Measurements from ENCODE around the gene FOSL2.

FOSL2 gene

DNA sequence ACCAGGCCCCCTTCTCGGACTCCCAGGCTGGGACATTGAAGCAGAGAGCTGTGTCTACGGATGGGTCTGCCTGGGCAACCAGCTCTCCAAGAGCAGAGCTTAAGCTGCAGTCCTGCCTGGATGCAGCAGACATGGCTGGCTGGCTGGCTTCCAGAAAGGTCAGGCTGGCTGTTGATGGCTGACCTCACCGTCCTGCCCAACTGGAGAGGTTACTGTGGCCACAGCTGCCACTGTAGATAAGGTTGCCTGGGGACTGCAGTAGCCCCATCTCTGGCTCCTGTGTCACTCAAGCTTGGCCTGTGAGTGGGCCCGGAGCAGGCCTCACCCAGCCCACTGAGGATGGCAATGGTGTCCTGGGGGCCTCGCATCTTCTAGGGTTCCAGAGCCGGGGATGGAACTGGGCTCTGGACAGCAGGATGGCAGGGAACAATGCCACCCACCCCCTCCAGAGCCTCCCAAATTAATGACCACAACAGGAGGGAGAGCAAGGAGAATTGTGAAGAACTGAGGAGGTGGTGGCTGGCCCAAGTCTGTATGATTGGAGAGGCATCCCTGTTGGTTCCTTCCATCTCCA lies 37.0 kb upstream of the FOSL2 start:
- no peak for TF ChIP-seq SPI1 (IDR thresholded peaks at IDR 0.05; ENCODE audit: borderline replicate concordance, low read depth)
- TF ChIP-seq POLR2AphosphoS5 (IDR thresholded peaks at IDR 0.05; ENCODE audit: low read depth): no peak
- no peak for TF ChIP-seq GABPA (IDR thresholded peaks at IDR 0.05; ENCODE audit: low read depth)
- TF ChIP-seq, protein P1, sequence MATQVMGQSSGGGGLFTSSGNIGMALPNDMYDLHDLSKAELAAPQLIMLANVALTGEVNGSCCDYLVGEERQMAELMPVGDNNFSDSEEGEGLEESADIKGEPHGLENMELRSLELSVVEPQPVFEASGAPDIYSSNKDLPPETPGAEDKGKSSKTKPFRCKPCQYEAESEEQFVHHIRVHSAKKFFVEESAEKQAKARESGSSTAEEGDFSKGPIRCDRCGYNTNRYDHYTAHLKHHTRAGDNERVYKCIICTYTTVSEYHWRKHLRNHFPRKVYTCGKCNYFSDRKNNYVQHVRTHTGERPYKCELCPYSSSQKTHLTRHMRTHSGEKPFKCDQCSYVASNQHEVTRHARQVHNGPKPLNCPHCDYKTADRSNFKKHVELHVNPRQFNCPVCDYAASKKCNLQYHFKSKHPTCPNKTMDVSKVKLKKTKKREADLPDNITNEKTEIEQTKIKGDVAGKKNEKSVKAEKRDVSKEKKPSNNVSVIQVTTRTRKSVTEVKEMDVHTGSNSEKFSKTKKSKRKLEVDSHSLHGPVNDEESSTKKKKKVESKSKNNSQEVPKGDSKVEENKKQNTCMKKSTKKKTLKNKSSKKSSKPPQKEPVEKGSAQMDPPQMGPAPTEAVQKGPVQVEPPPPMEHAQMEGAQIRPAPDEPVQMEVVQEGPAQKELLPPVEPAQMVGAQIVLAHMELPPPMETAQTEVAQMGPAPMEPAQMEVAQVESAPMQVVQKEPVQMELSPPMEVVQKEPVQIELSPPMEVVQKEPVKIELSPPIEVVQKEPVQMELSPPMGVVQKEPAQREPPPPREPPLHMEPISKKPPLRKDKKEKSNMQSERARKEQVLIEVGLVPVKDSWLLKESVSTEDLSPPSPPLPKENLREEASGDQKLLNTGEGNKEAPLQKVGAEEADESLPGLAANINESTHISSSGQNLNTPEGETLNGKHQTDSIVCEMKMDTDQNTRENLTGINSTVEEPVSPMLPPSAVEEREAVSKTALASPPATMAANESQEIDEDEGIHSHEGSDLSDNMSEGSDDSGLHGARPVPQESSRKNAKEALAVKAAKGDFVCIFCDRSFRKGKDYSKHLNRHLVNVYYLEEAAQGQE (IDR thresholded peaks at IDR 0.05; ENCODE audit: insufficient replicate concordance, low read depth): no peak
- TF ChIP-seq, protein P2, sequence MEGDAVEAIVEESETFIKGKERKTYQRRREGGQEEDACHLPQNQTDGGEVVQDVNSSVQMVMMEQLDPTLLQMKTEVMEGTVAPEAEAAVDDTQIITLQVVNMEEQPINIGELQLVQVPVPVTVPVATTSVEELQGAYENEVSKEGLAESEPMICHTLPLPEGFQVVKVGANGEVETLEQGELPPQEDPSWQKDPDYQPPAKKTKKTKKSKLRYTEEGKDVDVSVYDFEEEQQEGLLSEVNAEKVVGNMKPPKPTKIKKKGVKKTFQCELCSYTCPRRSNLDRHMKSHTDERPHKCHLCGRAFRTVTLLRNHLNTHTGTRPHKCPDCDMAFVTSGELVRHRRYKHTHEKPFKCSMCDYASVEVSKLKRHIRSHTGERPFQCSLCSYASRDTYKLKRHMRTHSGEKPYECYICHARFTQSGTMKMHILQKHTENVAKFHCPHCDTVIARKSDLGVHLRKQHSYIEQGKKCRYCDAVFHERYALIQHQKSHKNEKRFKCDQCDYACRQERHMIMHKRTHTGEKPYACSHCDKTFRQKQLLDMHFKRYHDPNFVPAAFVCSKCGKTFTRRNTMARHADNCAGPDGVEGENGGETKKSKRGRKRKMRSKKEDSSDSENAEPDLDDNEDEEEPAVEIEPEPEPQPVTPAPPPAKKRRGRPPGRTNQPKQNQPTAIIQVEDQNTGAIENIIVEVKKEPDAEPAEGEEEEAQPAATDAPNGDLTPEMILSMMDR (IDR thresholded peaks at IDR 0.05; ENCODE audit: insufficient read depth, low read length): no peak
- H3K27me3 ChIP-seq (ENCODE audit: insufficient read depth, poor library complexity, severe bottlenecking): no peaks in the 10 kb centered on the region
- no peak for DNase-seq (ENCODE audit: low read depth in 1 of 2, low spot score in 1 of 2)
- no peak overlapping the region for H3K4me3 ChIP-seq (replicated peaks; ENCODE audit: insufficient read depth, low read length)
- H3K27ac ChIP-seq (replicated peaks): no peak overlapping the region

DNA sequence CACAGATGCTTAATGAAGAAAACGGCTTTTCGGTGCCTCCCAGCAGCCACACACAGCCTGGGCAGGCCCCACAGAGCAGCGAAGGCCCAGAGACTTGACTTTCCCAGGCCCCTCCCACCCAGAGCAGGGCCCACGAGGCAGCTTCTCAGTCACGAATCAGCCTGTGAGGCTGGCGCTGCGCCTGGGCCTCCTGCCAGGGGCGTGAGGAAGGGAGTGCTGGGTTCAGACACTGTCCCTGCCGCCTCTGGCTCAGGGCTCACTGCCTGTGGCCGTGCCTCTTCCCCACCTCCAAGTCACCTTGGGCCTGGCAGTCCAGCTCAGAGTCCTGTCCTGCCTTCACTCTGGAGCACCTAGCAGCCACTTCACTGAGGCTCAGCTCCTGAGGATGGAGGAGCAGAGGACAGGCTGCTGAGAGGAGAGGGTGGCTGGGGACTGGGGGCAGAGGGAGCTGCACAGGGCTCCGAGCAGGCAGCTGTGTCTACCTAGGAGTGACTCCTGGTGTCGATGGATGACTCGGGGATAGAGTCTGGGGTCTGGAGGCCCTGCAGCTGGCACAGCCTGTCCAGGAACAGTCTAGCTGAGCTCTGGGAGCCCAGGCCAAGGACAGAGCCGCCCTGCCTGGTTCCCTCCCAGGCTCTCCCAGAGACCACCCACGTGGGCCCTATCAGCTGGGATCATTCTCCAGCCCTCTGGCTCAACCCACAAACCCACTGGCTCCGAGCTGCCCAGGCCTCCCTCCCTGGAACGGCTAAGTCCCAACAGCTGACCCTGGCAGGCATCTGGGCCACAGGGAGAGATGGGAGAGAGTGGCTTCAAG lies 36.4 kb upstream of the FOSL2 start:
- no peaks in the 10 kb centered on the region for H3K27me3 ChIP-seq (ENCODE audit: insufficient read depth, poor library complexity, severe bottlenecking)
- no peak overlapping the region for H3K27ac ChIP-seq (replicated peaks)
- TF ChIP-seq, protein P2 (IDR thresholded peaks at IDR 0.05; ENCODE audit: insufficient read depth, low read length): no peak
- TF ChIP-seq POLR2AphosphoS5 (IDR thresholded peaks at IDR 0.05; ENCODE audit: low read depth) (no peak), GABPA (IDR thresholded peaks at IDR 0.05; ENCODE audit: low read depth) (no peak), SPI1 (IDR thresholded peaks at IDR 0.05; ENCODE audit: borderline replicate concordance, low read depth) (no peak)
- TF ChIP-seq, protein P1 (IDR thresholded peaks at IDR 0.05; ENCODE audit: insufficient replicate concordance, low read depth): no peak
- peak in 1 of 2 experiments; percentile 60 for DNase-seq (ENCODE audit: low read depth in 1 of 2, low spot score in 1 of 2)
- H3K4me3 ChIP-seq (replicated peaks; ENCODE audit: insufficient read depth, low read length): no peak overlapping the region

DNA sequence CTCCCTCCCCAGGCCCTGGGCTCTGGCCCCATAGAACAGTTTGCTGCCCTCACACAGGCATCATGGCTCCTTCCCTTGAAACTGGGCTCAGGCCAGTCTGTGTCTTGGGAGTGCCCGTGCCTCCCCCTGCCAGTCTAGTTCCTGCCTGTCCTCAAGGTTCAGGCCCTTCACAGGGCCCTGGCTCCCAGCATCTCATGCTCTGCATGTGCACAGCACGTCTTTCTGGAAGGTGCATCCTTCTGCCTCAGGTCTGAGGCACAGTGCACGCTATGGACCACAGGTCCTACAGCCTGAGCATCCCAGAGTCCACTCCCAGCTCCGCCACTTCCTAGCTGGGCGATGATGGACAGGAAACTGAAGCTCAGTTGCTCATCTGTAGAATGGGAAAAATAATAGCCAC lies 35.6 kb upstream of the FOSL2 start:
- TF ChIP-seq, protein P2 (IDR thresholded peaks at IDR 0.05; ENCODE audit: insufficient read depth, low read length): no peak
- no peak for TF ChIP-seq POLR2AphosphoS5 (IDR thresholded peaks at IDR 0.05; ENCODE audit: low read depth)
- TF ChIP-seq SPI1 (IDR thresholded peaks at IDR 0.05; ENCODE audit: borderline replicate concordance, low read depth): no peak
- TF ChIP-seq, protein P1 (IDR thresholded peaks at IDR 0.05; ENCODE audit: insufficient replicate concordance, low read depth): no peak
- TF ChIP-seq GABPA (IDR thresholded peaks at IDR 0.05; ENCODE audit: low read depth): no peak
- no peak overlapping the region for H3K27ac ChIP-seq (replicated peaks)
- DNase-seq (ENCODE audit: low read depth in 1 of 2, low spot score in 1 of 2): no peak
- no peaks in the 10 kb centered on the region for H3K27me3 ChIP-seq (ENCODE audit: insufficient read depth, poor library complexity, severe bottlenecking)
- no peak overlapping the region for H3K4me3 ChIP-seq (replicated peaks; ENCODE audit: insufficient read depth, low read length)

All from HL-60 (cell line).